Left colon (tissue), 2 donors: ENCODE results near the gene MAP3K6. TPM values are rescaled to one million over a fixed set of nuclear protein-coding genes. Genes with fewer than 3 reads are reported as not detected.
"Not testable (repeated sequence)": the region's sequence is repeated elsewhere in the genome, so short reads cannot be mapped to it uniquely, and the experiment has no call there.

Experiments
- ATAC-seq: fragments of 200-7000 bp; cut with Tn5 transposase; one replicate; pipeline ENCODE4 v1.9.1; 2020; ENCODE audit warnings: mild to moderate bottlenecking, moderate library complexity
- DNase-seq, 2 donors: peaks; one replicate each; pipeline ENCODE4 v3.0.0-alpha.2; 2020
- intact Hi-C, 2 donors: fragments of 100-400 bp; cut with DNase I in 1 of 2; cut with micrococcal nuclease in 1 of 2; formaldehyde crosslinking; loops; one replicate each; pipeline versions ENCODE4 v1.11.2 to v1.14.0; 2022; cut with DNase I, micrococcal nuclease
- long read RNA-seq: library from polyadenylated mRNA; unstranded; transcript quantifications from one replicate; pipeline ENCODE4 v2.0.0, GENCODE V29; 2021
- total RNA-seq, 2 donors: library from RNA; stranded (reverse); fragmentation: NEBNext Ultra II Directional; extraction: Animal tissue kit (Norgen Biotek cat#: 25700); gene quantifications; one replicate each; pipeline ENCODE4 v1.2.1, GENCODE V29; 2021
- donor health status: DM: no; HTN: no; CAD: no.
- donor health status: DM: yes; HTN: yes; CAD: no.

MAP3K6 gene, protein sequence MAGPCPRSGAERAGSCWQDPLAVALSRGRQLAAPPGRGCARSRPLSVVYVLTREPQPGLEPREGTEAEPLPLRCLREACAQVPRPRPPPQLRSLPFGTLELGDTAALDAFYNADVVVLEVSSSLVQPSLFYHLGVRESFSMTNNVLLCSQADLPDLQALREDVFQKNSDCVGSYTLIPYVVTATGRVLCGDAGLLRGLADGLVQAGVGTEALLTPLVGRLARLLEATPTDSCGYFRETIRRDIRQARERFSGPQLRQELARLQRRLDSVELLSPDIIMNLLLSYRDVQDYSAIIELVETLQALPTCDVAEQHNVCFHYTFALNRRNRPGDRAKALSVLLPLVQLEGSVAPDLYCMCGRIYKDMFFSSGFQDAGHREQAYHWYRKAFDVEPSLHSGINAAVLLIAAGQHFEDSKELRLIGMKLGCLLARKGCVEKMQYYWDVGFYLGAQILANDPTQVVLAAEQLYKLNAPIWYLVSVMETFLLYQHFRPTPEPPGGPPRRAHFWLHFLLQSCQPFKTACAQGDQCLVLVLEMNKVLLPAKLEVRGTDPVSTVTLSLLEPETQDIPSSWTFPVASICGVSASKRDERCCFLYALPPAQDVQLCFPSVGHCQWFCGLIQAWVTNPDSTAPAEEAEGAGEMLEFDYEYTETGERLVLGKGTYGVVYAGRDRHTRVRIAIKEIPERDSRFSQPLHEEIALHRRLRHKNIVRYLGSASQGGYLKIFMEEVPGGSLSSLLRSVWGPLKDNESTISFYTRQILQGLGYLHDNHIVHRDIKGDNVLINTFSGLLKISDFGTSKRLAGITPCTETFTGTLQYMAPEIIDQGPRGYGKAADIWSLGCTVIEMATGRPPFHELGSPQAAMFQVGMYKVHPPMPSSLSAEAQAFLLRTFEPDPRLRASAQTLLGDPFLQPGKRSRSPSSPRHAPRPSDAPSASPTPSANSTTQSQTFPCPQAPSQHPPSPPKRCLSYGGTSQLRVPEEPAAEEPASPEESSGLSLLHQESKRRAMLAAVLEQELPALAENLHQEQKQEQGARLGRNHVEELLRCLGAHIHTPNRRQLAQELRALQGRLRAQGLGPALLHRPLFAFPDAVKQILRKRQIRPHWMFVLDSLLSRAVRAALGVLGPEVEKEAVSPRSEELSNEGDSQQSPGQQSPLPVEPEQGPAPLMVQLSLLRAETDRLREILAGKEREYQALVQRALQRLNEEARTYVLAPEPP (N-terminal part only)
- total RNA-seq = 10 to 100 TPM; 14.6 to 34.9 TPM
- long read RNA-seq, full-length matches to known transcripts = 4 of 32 reads
- long read RNA-seq, partial matches to known transcripts = 24 of 32 reads
- long read RNA-seq, other reads (novel, unspliced or antisense) = 4 of 32 reads

DNA sequence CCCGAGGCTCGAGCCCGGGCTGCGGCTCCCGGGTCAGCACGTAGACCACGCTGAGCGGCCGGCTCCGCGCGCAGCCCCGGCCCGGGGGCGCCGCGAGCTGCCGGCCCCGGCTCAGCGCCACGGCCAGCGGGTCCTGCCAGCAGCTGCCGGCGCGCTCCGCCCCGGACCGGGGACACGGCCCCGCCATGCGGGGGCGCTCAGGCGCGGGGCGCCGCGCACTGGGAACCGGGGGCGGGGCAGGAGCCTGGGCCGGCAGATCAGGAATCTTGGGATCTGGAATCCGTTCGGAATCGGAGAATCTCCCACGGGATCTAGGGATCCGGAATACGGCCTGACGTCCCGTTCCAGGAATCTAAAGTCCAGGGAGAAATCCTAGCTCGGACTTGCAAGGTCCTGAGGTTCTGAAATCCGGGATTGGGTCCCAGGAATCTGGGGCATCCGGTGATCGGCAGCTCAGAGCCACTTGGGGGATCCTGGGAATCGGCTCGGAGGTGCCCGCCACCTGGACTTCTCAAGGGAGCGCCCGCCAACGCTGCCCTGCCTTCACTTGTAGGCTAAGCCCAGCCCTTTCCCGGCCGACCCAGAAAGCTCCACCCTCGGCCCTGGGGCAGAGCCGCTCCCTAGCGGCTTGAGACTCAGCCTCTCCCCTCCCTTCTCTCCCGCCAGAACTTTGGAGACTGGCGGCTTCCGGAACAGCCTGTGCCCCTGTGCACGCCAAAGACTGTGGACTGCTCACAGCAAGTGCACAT, at the start of gene MAP3K6:
Gene MAP3K6, minus strand, starts transcription at position 551 of the 749 bp plus-strand sequence. Its CDS starts 364 bp downstream, at position 187.
- peak; percentile 77 for ATAC-seq
- intact Hi-C loops = no loop called here

DNA sequence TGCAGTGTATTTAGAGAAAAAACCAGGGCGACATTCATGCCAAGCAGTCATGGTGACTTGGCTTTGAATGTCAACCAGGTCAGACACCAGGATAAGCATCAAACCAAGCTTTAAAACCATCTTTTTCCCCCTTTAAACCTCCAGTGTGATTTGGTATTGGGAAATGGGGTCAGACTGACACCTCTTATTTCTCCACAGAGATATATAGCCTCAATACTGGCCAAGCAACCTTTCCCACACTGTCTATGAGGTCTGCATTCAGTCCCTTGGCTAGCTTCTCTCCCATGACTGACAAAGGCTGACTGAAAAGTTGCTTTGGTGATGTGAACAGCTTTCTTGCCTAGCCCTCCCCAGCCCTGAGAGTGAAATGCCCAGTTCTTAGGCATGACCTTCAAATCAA, 47.3 kb upstream of the MAP3K6 start:
- DNase-seq = no peak
- intact Hi-C loops = no loop called here
- ATAC-seq = no peak

More for the DNA sequence above, at the start of gene MAP3K6:
- DNase-seq = peak; percentile 88 to 94

DNA sequence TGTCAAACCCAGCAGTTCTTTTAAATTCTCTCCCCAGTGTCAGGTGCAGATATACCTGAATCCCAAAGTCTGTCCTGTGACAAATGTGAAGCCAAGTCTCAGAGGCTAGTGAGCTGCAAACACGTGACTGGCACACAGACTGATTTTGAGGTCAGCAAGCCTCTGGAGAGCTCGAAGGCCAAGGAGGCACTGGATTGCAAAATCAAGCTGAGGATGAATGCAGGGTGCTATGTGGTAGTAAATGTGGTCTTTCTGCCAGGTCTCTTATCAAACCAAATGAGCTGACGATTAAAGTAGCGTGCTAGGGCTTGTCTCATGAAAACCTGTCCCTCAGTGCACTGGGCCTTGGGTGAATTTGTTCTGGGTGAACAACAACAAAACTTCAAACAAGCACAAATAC, 46.2 kb upstream of the MAP3K6 start:
- DNase-seq = no peak
- ATAC-seq = no peak
- intact Hi-C loops = no loop called here

DNA sequence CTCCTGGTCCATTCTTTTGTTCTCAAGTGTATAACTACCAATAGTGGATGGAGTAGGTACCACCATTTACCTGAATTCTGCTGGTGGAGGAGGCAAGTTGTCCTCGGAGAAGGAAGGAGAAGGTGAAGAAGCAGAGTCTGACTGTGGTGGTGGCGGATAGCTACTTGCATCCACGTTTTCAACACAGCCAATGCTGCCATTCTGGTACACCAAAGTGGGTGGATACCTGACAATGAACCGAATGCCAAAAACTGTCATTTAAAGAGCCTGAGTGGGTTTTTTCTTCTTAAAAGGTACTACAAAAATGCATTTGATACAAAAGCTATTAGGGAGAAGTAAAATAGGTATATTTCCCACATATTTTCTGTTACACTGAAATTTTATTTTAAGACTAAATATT, 45.7 kb upstream of the MAP3K6 start:
- intact Hi-C loops = no loop called here
- ATAC-seq = no peak
- no peak for DNase-seq

DNA sequence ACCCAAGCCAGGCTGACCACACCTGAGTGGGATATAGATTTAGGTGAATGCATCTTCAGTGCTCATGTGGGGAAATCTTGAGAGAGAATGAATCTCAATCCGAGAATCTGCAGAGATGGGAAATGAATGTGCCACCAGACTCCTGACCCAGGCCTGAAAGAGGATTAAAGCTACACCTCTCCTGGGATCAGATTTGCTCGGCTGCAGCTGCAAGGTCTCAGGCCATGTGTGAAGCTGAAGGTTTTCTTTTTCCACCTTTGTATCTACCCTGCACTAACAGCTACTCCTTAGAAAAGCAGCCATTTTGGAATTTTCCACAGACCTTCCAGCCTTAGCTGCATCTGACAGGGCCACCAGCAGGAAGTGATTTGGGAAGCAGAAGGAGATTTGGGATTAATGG, 43.9 kb upstream of the MAP3K6 start:
- DNase-seq (no peak), ATAC-seq (no peak)
- intact Hi-C loops = no loop called here

DNA sequence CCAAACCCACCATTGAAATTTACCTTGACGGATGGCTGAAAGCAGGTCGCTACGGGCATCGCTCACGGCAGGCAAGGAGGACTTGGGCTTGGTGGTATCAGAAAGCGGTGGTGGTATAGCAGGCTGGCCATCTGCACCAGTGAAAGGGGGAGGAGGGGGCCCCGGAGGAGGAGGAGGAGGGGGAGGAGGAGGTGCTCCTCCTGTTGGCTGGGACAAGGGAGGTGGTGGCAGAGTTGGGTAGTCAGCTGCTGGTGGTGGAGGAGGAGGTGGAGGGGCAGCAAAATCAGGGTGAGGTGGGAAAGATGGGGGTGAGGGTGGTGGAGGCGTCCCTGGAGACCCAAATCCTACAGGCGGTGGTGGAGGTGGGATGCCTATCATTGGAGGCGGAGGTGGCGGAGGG, 42.9 kb upstream of the MAP3K6 start:
- intact Hi-C loops = no loop called here
- ATAC-seq (no peak), DNase-seq (no peak)

DNA sequence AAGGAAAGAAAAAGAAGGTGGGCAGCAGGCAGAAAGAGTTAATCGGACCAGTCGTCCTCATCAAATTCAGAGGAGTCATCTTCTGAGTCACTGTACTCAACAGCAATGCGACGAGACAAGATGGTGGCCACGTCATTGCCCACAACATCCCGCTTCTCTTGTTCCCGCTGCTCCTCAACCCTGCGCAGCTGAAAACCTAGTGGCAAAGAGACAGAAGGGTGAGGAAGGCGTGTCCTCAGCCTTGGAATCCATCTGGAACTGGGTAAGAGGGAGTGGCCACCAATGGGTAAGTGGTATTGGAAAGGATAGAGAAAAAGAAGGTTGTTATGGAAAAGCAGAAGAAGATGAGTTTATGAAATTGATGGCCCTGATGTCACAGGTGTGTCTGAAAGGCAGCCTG, 41.4 kb upstream of the MAP3K6 start:
- DNase-seq = no peak
- intact Hi-C loops = no loop called here
- no peak for ATAC-seq

DNA sequence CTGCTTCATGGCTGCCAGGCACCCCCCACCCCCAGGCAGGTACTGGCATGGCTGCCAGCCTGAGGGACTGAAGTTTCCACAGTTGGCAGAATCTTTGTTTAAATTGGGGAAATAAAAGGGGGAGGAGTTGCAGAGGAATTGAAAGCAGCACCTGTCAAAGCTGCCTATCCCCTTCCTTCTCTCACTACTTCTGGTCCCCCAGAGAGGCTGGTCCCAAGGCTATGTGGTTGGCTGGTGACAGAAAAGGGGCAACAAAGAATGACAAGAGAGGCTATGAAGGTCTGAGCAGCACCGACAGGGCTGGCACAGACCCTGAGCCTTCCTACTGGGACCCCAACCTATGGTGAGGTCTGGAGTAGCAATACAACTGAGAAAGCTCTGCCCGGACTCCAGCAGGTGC, 40.0 kb upstream of the MAP3K6 start:
- intact Hi-C loops, ATAC-seq, DNase-seq: not testable (repeated sequence)

DNA sequence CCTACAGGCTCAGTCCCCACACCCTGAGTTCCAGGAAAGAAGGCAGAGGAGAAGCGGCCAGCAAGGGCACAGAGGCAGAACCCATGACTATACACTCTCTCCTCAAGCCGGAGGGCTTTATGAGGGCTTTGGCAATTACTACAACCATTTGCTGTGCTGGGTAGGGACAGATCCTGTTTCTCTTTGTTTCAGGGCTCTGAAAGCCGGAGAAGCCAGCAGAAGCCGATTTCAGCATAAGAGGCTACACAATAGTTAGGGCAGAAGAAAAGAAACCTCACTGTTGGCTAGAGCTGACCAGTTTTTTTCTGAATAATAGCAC, 39.6 kb upstream of the MAP3K6 start:
- intact Hi-C loops = no loop called here
- ATAC-seq (no peak), DNase-seq (no peak)

DNA sequence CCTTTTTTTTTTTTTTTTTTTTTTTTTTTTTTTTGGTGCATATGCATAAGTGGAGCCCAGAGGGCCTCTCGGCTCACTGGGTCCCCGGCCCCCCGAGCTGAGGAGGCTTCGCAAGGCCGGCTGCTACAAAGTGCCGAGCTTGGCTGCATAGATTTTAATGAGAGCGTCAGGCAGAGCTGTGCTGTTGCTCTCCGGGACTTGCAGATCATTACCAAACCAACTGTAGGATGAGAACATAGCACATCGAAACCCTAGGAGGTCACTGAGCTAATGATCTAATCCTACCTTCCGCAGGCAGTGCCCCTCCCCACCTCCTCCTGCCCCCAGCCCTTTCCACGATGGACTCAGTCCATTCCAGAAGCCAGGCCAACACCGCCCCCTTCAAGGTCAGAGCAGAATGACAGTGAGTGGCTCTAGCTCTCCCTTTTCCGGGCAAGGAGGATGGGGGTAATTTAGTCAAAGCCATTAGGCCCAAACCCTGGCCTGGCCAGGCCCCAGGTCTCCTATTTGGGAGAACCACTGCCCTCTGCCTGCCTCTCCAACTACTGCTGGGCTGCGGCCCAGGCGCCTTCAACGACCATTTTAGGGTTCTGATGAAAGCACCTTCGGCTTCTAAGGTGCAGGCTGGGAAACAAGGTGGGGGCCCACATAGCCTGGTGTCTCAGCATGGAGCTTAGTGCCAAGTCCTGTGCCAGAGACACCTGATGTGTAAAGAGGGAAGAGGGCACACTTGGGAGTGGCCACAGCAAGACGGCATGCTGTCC, 39.0 kb upstream of the MAP3K6 start:
- intact Hi-C loops, DNase-seq, ATAC-seq: not testable (repeated sequence)

DNA sequence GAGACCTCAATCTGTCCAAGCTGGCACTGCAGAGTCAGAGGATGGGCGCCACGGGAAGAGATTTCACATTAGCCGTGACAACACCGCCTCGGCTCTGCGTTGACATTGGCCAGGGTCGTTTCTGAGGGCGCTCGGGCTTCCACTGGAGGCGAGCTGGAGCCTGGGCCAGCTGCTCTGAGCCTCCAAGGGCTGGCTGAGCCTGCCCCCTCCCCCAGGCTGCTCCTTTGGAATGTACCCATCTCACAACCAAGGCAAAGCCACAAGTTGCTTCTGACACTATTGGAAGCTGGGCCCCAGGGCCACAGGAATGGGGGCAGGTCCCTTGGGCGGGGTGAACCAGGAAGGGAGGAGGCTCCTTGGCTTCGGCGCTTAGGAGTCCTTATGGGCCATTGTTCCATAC, 38.3 kb upstream of the MAP3K6 start:
- intact Hi-C loops = no loop called here
- ATAC-seq (no peak), DNase-seq (no peak)

DNA sequence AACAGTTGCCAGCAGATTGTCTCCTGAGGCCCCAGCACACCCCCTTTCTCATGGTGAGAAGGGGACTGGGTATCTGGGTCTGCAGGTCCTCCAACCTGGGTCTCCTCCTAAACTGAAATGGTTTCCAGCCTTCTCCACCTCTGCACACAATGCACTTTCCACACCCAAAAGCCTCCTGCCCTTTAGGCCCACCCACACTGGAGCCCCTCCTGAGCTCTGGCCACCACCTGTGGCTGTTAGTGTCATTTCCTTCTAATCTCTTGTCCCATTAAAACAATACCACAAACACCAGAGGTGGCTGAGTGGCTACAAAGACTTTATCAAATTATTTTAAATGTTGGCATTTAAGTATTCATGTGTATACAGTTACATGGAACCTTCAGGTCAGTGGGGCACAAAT, 37.2 kb upstream of the MAP3K6 start:
- ATAC-seq (no peak), DNase-seq (no peak)
- intact Hi-C loops = loop anchor here in 1 of 2 donors (5.0 kb wide), 1 partner anchor 198 kb away; the partner anchor contains the start of gene AHDC1

DNA sequence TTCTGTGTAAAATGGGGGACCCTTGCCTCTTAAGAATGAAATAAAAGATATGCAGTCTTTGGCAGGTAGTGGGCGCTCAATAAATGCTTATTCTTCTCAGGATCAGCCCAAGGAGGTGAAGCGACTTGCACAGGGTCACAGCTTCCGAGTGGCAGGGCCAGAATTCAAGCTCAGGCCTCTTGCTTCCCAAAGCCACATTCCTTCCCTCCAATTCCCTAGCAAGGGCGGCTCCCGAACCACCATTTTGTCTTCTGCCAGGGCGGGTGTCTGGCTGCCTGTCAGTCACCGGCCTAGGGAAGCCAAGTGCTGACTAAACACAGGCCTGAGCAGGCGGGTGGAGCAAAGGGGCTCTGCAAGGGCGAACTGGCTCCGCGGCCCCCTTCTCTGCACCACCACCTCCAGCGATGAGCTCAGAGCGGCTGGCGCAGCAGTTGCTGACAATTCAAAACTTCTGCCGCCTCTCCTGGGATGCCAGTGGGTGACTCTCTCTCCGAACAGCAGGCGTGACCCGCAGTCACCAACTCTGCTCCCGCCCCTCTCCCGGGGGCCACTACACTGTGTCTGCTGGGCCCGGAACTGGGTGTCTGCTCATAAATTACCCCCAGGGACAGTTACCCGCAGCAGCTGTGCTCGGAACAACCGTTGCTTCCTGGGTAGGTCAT, 36.4 kb upstream of the MAP3K6 start:
- DNase-seq (peak; percentile 54 to 55), ATAC-seq (no peak)
- intact Hi-C loops = loop anchor here in 1 of 2 donors (5.0 kb wide), 1 partner anchor 199 kb away; the partner anchor contains the start of gene AHDC1

DNA sequence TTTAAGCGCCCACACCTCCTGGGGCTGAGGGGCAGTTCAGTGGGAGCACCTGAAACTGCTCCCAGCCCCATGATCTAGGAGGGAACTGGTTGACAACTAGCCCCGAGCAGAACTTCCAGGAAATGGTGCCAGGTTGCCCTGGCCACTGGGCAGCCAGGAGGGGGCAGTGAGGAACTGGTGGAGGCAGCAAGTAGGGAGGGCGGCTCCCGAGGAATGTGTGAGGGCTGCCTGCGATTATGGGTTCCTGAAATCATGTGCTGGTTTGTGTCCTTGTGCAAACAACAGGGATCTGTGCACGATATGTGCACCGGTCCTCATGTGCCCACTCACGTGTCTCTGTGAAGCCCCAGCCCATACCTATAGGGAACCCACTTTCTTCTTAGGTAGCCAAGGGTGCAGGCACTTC, 35.6 kb upstream of the MAP3K6 start:
- ATAC-seq (peak; percentile 73), DNase-seq (peak; percentile 78 to 87)
- intact Hi-C loops = loop anchor here in 1 of 2 donors (5.0 kb wide), 1 partner anchor 200 kb away; the partner anchor contains the start of gene AHDC1

DNA sequence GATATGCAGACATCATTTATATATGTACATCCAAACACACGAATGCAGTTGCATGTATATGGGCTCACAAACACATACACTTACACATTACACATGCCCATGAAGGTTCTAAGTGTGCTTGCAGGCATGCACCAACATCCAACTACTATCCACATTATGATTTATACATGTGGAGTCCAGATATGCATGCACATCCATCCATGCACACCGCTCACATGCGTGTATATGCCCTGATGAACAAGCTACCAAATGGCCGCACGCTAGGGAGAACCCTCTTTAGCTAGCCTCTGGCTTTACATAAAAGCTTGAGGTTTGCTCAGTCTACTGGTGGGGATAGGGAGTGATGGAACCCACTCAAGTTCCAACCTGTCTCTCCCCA, 34.2 kb upstream of the MAP3K6 start:
- no peak for DNase-seq
- intact Hi-C loops = loop anchor here in 1 of 2 donors (5.0 kb wide), 1 partner anchor 201 kb away; the partner anchor contains the start of gene AHDC1
- no peak for ATAC-seq

DNA sequence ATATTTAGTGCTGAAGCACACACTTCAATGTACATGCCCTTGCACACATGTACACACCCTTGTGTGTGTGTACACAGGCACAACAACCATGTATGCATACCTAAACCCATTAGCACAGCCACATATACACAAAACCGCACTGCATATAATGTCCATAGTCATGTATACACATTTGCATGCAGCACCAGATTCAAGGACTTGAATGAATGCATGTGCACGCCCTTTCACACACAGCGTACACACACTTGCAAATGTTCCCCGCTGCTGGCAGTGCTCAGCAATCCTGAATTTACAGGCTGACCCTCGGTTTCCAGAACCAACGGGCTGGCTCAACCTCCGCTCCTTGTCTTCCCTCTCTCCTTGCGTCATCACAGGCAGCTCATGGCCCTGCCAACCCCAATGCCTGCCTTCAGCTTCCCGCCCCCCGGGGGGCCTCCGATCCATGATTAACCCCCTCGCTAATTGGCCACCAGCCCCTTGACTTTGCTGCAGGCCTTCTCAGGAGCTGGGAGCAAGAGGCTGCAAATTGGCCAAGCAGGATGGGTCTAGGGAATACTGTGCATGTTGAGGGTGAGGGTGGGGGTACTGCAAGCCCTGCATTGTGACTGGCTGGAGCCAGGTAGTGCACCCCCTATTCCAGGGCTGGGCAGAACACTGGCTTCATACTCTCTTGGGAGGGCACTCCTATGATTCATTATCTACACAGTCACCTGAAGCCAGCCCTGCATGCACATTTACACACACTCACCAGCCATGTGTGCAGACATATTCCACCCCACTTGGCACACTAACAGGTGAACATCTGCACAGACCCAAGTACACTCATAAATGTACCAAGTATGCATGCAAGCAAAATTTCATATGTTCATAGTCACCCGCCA, 33.6 kb upstream of the MAP3K6 start:
- intact Hi-C loops = loop anchor here in 1 of 2 donors (5.0 kb wide), 1 partner anchor 202 kb away; the partner anchor contains the start of gene AHDC1
- ATAC-seq = no peak

More for the DNA sequence above, 33.6 kb upstream of the MAP3K6 start:
- no peak for DNase-seq
